ENCODE data around the gene RNF223.

Gene RNF223

DNA sequence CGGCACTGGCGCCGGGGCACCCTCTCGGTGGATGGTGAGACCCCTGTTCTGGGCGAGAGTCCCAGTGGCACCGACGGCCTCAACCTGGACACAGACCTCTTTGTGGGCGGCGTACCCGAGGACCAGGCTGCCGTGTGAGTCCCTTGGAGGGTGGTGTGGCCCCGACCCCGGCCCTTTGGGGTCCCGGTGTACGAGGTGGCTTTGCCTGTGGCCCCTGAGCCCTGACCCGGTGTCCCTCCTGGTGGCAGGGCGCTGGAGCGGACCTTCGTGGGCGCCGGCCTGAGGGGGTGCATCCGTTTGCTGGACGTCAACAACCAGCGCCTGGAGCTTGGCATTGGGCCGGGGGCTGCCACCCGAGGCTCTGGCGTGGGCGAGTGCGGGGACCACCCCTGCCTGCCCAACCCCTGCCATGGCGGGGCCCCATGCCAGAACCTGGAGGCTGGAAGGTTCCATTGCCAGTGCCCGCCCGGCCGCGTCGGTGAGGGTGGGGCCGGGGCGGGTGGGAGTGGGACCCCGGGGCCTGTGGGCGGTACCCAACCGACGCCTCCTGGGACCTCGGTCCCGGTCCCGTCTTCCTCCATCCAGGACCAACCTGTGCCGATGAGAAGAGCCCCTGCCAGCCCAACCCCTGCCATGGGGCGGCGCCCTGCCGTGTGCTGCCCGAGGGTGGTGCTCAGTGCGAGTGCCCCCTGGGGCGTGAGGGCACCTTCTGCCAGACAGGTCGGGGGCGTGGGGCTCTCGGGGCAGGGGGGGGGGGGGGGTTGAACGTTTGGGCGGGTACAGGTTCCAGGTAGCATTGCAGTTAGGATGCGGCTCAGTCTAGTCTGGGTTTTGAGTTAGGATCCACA is 24.6 kb downstream of the RNF223 start:
- Histone ChIP-seq H3K4me3 (ENCODE audit: low read depth, low read length) (no peak overlapping the region), H2AFZ (ENCODE audit: low read length, unreplicated experiment) (no peak overlapping the region), H3K27me3 (ENCODE audit: insufficient read depth, low read length) (no peaks in the 10 kb centered on the region), H3K36me3 (ENCODE audit: insufficient read depth, low read length) (peaks cover 16% of the 10 kb centered on the region; the same call in 1 of the 2 replicates), H3K4me1 (ENCODE audit: control insufficient read depth, insufficient read depth, low read length, unreplicated experiment) (no peaks in the 10 kb centered on the region), H3K27ac (ENCODE audit: low read depth, low read length) (no peak overlapping the region), H3K79me2 (ENCODE audit: control insufficient read depth, insufficient read depth, low read length, unreplicated experiment) (no peaks in the 10 kb centered on the region)

DNA sequence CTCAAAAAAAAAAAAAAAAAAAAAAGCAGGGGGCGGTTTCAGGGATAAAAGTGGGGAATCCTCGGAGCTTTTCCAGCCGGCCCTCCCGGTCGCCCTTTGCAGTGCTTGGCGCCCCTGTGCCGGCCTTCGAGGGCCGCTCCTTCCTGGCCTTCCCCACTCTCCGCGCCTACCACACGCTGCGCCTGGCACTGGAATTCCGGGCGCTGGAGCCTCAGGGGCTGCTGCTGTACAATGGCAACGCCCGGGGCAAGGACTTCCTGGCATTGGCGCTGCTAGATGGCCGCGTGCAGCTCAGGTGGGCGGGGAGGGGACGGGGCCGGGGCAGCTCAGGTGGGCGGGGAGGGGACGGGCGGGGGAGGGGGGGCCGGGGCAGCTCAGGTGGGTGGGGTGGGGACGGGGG is 25.3 kb downstream of the RNF223 start:
- no peaks in the 10 kb centered on the region for H3K79me2 ChIP-seq (ENCODE audit: control insufficient read depth, insufficient read depth, low read length, unreplicated experiment)
- H3K27ac ChIP-seq (ENCODE audit: low read depth, low read length): no peak overlapping the region
- no peaks in the 10 kb centered on the region for H3K4me1 ChIP-seq (ENCODE audit: control insufficient read depth, insufficient read depth, low read length, unreplicated experiment)
- peaks cover 24% of the 10 kb centered on the region; the same call in 1 of the 2 replicates for H3K36me3 ChIP-seq (ENCODE audit: insufficient read depth, low read length)
- H3K4me3 ChIP-seq (ENCODE audit: low read depth, low read length): no peak overlapping the region
- H3K27me3 ChIP-seq (ENCODE audit: insufficient read depth, low read length): no peaks in the 10 kb centered on the region
- no peak overlapping the region for H2AFZ ChIP-seq (ENCODE audit: low read length, unreplicated experiment)

DNA sequence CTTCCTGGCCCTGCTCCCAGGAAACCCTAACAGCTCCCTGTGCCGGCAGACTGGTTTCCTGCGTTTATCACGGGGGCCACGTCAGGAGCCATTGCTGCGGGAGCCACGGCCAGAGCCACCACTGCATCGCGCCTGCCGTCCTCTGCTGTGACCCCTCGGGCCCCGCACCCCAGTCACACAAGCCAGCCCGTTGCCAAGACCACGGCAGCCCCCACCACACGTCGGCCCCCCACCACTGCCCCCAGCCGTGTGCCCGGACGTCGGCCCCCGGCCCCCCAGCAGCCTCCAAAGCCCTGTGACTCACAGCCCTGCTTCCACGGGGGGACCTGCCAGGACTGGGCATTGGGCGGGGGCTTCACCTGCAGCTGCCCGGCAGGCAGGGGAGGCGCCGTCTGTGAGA is 26.1 kb downstream of the RNF223 start:
- Histone ChIP-seq H3K36me3 (ENCODE audit: insufficient read depth, low read length) (peaks cover 27% of the 10 kb centered on the region; the same call in 1 of the 2 replicates), H3K4me1 (ENCODE audit: control insufficient read depth, insufficient read depth, low read length, unreplicated experiment) (no peaks in the 10 kb centered on the region), H3K79me2 (ENCODE audit: control insufficient read depth, insufficient read depth, low read length, unreplicated experiment) (no peaks in the 10 kb centered on the region), H3K27ac (ENCODE audit: low read depth, low read length) (no peak overlapping the region), H2AFZ (ENCODE audit: low read length, unreplicated experiment) (no peak overlapping the region), H3K27me3 (ENCODE audit: insufficient read depth, low read length) (no peaks in the 10 kb centered on the region), H3K4me3 (ENCODE audit: low read depth, low read length) (no peak overlapping the region)

DNA sequence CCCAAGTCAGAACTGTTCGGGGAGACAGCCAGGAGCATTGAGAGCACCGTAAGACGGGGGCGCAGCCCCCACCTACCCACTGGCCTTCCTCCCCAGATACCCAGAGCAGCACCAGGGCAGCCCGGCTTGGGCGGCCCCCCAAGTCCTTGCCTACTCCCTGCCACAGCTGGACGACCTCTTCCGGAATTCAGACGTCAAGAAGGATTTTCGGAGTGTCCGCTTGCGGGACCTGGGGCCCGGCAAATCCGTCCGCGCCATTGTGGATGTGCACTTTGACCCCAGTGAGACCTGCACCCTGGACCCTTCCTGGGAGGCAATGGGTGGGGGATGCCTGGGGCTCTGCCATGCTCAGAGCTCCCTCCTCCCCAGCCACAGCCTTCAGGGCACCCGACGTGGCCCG is 26.7 kb downstream of the RNF223 start:
- H3K4me1 ChIP-seq (ENCODE audit: control insufficient read depth, insufficient read depth, low read length, unreplicated experiment): no peaks in the 10 kb centered on the region
- no peaks in the 10 kb centered on the region for H3K27me3 ChIP-seq (ENCODE audit: insufficient read depth, low read length)
- peaks cover 30% of the 10 kb centered on the region; the same call in 1 of the 2 replicates for H3K36me3 ChIP-seq (ENCODE audit: insufficient read depth, low read length)

DNA sequence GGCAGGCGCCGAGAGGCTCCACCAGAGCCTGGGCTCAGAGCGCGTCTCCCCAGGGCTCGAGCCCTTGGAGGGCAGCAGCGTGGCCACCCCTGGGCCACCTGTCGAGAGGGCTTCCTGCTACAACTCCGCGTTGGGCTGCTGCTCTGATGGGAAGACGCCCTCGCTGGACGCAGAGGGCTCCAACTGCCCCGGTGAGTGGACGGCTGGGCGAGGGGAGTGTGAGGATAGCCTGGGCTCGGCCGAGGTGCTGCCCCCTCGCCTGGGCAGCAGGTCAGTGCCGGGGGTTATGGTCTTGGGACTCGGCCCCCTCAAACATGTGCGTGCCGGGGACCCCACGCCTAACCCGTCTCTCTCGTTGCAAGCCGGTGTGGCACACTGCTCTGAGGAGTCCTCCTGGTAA is 27.3 kb downstream of the RNF223 start:
- H3K27ac ChIP-seq (ENCODE audit: low read depth, low read length): no peak overlapping the region
- no peak overlapping the region for H2AFZ ChIP-seq (ENCODE audit: low read length, unreplicated experiment)
- no peaks in the 10 kb centered on the region for H3K27me3 ChIP-seq (ENCODE audit: insufficient read depth, low read length)
- H3K4me3 ChIP-seq (ENCODE audit: low read depth, low read length): no peak overlapping the region
- no peaks in the 10 kb centered on the region for H3K79me2 ChIP-seq (ENCODE audit: control insufficient read depth, insufficient read depth, low read length, unreplicated experiment)
- peaks cover 32% of the 10 kb centered on the region; the same call in 1 of the 2 replicates for H3K36me3 ChIP-seq (ENCODE audit: insufficient read depth, low read length)
- H3K4me1 ChIP-seq (ENCODE audit: control insufficient read depth, insufficient read depth, low read length, unreplicated experiment): no peaks in the 10 kb centered on the region

More for the DNA sequence above, 26.7 kb downstream of the RNF223 start:
- Histone ChIP-seq H3K79me2 (ENCODE audit: control insufficient read depth, insufficient read depth, low read length, unreplicated experiment) (no peaks in the 10 kb centered on the region), H3K4me3 (ENCODE audit: low read depth, low read length) (no peak overlapping the region), H2AFZ (ENCODE audit: low read length, unreplicated experiment) (no peak overlapping the region), H3K27ac (ENCODE audit: low read depth, low read length) (no peak overlapping the region)

DNA sequence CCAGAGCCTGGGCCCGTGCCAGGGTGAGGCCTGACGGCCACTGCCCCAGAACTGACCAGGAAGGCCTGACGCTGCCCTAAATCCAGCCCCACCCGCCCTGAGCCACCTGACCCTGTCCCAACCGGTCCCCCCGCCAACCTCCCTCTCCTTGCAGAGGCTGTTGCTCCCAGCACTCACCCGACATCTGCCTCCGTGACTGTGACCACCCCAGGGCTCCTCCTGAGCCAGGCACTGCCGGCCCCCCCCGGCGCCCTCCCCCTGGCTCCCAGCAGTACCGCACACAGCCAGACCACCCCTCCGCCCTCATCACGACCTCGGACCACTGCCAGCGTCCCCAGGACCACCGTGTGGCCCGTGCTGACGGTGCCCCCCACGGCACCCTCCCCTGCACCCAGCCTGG is 27.9 kb downstream of the RNF223 start:
- H3K4me1 ChIP-seq (ENCODE audit: control insufficient read depth, insufficient read depth, low read length, unreplicated experiment): no peaks in the 10 kb centered on the region
- H3K36me3 ChIP-seq (ENCODE audit: insufficient read depth, low read length): peaks cover 27% of the 10 kb centered on the region; the same call in 1 of the 2 replicates
- H2AFZ ChIP-seq (ENCODE audit: low read length, unreplicated experiment): no peak overlapping the region
- no peaks in the 10 kb centered on the region for H3K27me3 ChIP-seq (ENCODE audit: insufficient read depth, low read length)
- H3K79me2 ChIP-seq (ENCODE audit: control insufficient read depth, insufficient read depth, low read length, unreplicated experiment): no peaks in the 10 kb centered on the region
- no peak overlapping the region for H3K27ac ChIP-seq (ENCODE audit: low read depth, low read length)
- no peak overlapping the region for H3K4me3 ChIP-seq (ENCODE audit: low read depth, low read length)

DNA sequence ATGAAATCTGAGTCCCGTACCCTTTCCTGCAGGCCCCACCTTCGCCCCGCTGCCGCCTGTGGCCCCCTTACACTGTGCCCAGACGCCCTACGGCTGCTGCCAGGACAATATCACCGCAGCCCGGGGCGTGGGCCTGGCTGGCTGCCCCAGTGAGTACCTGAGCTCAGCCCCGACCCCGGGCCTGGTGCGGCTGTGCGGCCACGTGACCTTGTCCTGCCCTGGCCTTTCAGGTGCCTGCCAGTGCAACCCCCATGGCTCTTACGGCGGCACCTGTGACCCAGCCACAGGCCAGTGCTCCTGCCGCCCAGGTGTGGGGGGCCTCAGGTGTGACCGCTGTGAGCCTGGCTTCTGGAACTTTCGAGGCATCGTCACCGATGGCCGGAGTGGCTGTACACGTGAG is 29.0 kb downstream of the RNF223 start:
- Histone ChIP-seq H3K4me1 (ENCODE audit: control insufficient read depth, insufficient read depth, low read length, unreplicated experiment) (peaks cover 4% of the 10 kb centered on the region), H3K36me3 (ENCODE audit: insufficient read depth, low read length) (peaks cover 26% of the 10 kb centered on the region; the same call in 1 of the 2 replicates)

DNA sequence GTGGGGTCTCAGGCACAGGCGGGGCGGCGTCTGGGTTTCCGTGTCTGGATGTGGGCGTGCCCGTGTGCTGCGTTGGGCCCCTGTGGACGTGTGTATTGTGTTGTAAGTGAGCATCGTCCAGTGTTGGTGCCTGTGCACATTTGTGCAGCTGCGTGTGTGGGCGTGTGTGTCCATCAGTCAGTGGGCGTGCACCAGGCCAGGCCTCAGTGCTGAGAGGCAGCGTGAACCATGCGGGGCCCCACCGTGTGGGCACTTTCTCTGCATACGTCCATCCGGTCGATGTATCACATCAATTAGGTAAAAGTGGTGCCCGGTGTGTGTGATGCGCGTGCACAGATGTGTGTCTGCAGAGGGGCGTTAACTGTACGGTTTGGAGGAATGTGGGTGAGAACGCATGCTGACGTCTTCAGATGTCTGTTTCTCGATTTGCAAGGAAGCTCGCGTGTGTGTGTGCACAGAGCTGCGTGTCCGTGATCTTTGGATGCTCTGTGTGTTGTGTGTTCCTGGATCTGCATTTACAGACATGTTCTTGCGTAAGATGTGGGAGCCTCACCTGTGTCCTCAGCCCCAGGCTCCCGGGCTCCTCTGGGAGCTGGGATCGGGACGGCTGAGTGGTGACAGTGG is 29.5 kb downstream of the RNF223 start:
- Histone ChIP-seq H3K27me3 (ENCODE audit: insufficient read depth, low read length) (no peaks in the 10 kb centered on the region), H3K4me3 (ENCODE audit: low read depth, low read length) (no peak overlapping the region), H3K4me1 (ENCODE audit: control insufficient read depth, insufficient read depth, low read length, unreplicated experiment) (peaks cover 10% of the 10 kb centered on the region), H3K79me2 (ENCODE audit: control insufficient read depth, insufficient read depth, low read length, unreplicated experiment) (no peaks in the 10 kb centered on the region), H3K36me3 (ENCODE audit: insufficient read depth, low read length) (peaks cover 26% of the 10 kb centered on the region; the same call in 1 of the 2 replicates), H3K27ac (ENCODE audit: low read depth, low read length) (no peak overlapping the region), H2AFZ (ENCODE audit: low read length, unreplicated experiment) (no peak overlapping the region)

More for the DNA sequence above, 29.0 kb downstream of the RNF223 start:
- Histone ChIP-seq H3K79me2 (ENCODE audit: control insufficient read depth, insufficient read depth, low read length, unreplicated experiment) (no peaks in the 10 kb centered on the region), H3K27me3 (ENCODE audit: insufficient read depth, low read length) (no peaks in the 10 kb centered on the region), H3K27ac (ENCODE audit: low read depth, low read length) (no peak overlapping the region), H2AFZ (ENCODE audit: low read length, unreplicated experiment) (no peak overlapping the region), H3K4me3 (ENCODE audit: low read depth, low read length) (no peak overlapping the region)

DNA sequence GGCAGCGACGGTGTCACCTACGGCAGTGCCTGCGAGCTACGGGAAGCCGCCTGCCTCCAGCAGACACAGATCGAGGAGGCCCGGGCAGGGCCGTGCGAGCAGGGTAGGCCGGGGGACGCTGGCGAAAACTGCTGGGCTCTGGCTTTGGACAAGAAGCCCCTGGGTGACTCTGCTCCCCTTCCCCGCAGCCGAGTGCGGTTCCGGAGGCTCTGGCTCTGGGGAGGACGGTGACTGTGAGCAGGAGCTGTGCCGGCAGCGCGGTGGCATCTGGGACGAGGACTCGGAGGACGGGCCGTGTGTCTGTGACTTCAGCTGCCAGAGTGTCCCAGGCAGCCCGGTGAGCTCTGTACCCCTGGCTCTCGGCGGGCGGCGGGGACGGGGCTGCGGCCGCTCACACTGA is 30.2 kb downstream of the RNF223 start:
- no peaks in the 10 kb centered on the region for H3K79me2 ChIP-seq (ENCODE audit: control insufficient read depth, insufficient read depth, low read length, unreplicated experiment)
- H3K27ac ChIP-seq (ENCODE audit: low read depth, low read length): no peak overlapping the region
- no peak overlapping the region for H2AFZ ChIP-seq (ENCODE audit: low read length, unreplicated experiment)
- H3K4me3 ChIP-seq (ENCODE audit: low read depth, low read length): no peak overlapping the region
- peaks cover 26% of the 10 kb centered on the region; the same call in 1 of the 2 replicates for H3K36me3 ChIP-seq (ENCODE audit: insufficient read depth, low read length)
- H3K4me1 ChIP-seq (ENCODE audit: control insufficient read depth, insufficient read depth, low read length, unreplicated experiment): peaks cover 12% of the 10 kb centered on the region
- H3K27me3 ChIP-seq (ENCODE audit: insufficient read depth, low read length): no peaks in the 10 kb centered on the region

DNA sequence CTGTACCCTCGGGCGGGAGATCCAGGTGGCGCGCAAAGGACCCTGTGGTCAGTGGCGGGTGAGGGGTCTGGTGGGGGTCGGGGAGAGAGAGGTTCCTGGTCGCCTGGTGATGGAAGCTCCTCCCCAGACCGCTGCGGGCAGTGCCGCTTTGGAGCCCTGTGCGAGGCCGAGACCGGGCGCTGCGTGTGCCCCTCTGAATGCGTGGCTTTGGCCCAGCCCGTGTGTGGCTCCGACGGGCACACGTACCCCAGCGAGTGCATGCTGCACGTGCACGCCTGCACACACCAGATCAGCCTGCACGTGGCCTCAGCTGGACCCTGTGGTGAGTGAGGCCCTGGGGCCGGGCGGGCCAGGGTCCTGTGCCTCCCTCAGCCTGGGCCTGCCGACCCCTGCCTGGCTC is 30.7 kb downstream of the RNF223 start:
- H3K27ac ChIP-seq (ENCODE audit: low read depth, low read length): no peak overlapping the region
- peaks cover 26% of the 10 kb centered on the region; the same call in 1 of the 2 replicates for H3K36me3 ChIP-seq (ENCODE audit: insufficient read depth, low read length)

More for the DNA sequence above, 30.7 kb downstream of the RNF223 start:
- Histone ChIP-seq H2AFZ (ENCODE audit: low read length, unreplicated experiment) (no peak overlapping the region), H3K27me3 (ENCODE audit: insufficient read depth, low read length) (no peaks in the 10 kb centered on the region), H3K4me1 (ENCODE audit: control insufficient read depth, insufficient read depth, low read length, unreplicated experiment) (peaks cover 12% of the 10 kb centered on the region), H3K4me3 (ENCODE audit: low read depth, low read length) (no peak overlapping the region), H3K79me2 (ENCODE audit: control insufficient read depth, insufficient read depth, low read length, unreplicated experiment) (no peaks in the 10 kb centered on the region)

Data from ACC112 (cell line).